Inflammatory macrophage (primary cell): ENCODE measurements around the gene NFX1.
"Not testable (repeated sequence)": the region's sequence is repeated elsewhere in the genome, so short reads cannot be mapped to it uniquely, and the experiment has no call there.

ENCODE experiments used
- DNase-seq, 2 donors: peaks; one replicate each; pipeline ENCODE4 v3.0.0-alpha.2; 2020 to 2022

The NFX1 gene

DNA sequence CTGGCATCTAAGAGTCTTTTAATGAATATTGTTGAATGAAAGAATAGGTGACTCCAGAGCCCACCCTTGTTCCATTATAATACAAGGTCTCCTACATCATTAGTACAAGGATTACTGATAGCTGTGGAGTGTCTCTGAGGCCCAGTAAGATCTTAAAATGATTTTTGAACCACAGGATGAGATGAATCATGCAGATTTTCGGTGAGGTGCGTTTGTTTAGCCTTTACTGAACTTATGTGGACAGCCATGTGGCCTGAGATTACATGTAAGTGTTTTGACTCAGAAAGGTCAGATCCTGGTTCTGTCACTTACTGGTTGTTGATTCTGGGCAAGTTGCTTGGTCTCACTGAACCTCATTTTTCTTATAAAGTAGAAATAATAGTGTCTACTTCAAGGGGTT lies 21.6 kb downstream of the NFX1 start:
- no peak for DNase-seq

DNA sequence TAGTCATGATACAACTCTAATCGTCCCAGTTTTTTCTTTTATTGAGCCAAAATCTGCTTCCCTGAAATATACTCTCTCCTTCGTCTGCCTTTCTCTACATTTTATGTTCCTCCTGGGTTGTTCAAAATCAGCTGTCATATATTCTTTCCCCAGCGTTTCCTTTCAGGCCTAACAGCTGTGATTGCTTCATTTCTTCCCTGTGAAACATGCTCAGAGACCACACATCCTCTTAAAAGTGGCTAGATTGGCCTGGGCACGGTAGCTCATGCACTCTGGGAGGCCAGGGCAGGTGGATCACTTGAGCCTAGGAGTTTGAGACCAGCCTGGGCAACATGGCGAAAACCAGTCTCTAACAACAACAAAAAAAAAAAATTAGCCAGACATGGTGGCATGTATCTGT lies 25.1 kb downstream of the NFX1 start:
- no peak for DNase-seq

DNA sequence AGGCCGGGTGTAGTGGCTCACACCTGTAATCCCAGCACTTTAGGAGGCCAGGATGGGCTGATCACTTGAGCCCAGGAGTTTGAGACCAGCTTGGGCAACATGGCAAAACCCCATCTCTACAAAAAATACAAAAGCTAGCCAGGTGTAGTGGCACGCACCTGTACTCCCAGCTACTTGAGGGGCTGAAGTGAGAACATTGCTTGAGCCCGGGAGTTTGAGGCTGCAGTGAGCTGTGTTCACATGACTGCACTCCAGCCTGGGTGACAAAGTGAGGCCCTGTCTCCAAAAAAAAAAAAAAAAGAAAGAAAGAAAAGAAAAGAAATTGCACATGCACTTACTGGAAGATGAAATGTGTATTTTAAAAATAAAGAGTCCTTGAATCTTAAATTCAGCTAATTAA lies 26.8 kb downstream of the NFX1 start:
- DNase-seq = not testable (repeated sequence)

DNA sequence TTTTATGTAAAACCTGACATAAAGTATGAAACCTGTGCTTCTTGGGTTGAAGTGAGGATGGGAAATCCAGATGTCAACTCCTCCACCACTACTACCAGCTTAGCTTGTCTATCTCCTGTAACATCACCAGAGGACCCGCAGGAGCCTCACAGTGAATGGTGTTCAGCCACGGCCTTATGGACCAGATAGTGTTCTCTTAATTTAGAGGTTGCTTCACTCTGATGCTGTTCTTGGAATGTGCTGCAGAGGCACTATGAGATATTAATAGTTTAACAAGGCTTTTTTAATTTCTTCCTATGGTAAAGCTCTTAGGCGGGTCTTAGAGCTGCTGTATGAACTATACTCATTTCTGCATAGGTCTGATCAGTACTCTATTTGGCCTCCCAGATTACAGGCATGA lies 27.9 kb downstream of the NFX1 start:
- no peak for DNase-seq

DNA sequence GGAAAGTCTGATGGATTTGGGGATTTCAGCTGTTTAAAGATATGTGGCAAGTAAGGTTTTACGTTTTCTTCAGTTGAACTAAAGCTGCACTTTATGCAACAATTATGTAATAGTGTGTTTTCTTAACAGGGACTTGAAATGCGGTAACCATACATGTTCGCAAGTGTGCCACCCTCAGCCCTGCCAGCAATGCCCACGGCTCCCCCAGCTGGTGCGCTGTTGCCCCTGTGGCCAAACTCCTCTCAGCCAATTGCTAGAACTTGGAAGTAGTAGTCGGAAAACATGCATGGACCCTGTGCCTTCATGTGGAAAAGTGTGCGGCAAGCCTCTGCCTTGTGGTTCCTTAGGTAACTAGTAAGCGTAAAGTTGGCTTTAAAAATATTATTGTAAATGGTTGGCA lies 28.5 kb downstream of the NFX1 start:
- DNase-seq = no peak

DNA sequence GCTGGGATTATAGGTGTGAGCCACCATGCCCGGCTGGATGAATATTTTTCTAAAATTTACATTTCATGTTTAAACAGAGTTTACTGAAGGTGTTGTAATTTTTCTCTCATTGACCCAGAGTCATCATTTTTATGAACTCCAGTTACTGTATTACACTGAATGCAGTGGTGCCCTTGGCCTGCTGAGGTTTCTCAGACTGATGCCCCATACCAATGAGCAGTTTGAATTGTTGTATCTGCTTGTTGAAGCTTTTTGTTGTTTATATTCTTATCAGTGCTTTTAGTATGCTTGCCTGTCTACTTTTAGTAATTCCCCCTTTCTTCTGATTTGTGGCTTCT lies 29.9 kb downstream of the NFX1 start:
- no peak for DNase-seq

DNA sequence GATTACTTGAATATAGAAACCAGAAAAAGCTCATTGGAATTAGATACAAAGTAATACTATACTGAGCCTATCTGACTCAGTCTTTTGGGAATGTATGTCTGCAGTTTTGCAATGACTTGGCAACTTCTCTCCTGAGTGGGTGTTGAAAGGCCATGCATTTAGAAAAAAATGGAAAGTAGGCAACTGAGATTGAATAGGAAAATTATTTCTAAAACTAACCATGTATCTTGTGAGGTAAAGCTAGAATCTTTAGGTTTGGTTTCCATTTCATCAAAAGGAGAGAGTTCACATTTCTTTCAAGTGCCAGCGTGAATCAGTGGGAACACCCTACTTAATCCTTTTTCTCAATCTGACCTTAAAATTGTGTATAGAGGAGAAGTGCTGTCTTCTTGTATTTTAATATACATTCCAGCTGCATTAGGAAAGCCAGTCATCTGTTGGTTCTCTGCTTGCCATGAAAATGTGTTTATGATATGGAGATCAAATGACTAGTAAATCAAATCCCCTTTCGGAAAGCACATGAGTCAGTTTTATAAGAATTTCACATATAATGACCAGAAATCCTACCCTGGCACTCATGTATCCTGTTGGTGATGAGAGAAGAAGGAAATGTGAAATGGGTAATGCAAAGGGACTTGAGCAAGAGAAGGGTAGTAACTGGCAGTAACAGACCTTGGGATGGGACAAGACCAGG lies 30.4 kb downstream of the NFX1 start:
- peak; percentile 21 to 43 for DNase-seq

DNA sequence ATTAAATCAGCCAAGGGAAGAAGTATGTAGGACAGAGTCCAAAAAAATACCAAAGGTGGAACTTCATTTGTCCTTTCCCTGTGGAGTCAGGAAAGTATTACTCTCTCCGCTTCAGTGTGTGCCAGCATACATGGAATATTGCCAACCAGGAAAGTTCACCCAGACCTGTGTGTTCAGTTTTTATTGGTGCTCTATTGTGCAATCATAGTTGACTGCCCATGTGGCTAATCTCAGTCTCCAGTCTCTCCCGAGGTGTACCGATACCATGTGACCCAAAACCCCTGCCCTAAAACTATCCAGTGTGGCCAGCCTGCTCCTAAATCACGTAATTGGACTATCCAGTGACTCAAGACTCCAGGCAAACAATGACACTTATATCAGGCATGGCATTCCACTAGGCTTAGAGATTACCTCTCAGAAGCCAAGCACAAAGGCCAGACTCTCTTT lies 38.8 kb downstream of the NFX1 start:
- no peak for DNase-seq

DNA sequence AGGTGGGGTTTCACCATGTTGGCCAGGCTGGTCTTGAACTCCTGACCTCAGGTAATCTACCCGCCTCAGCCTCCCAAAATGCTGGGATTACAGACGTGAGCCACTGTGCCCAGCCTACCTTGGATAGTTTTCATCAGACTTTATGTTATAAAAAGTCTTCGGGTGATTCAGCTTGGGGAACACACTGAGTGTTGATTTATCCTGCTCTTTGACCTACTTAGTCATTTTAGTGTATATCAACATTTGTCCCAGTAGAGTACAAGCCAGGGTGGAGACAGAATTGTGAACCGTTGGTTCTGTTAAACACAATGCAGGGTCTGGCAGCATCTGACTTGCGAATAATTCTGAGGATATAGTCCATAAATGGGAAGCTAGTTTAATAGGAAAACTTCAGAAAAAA lies 39.7 kb downstream of the NFX1 start:
- DNase-seq = no peak

DNA sequence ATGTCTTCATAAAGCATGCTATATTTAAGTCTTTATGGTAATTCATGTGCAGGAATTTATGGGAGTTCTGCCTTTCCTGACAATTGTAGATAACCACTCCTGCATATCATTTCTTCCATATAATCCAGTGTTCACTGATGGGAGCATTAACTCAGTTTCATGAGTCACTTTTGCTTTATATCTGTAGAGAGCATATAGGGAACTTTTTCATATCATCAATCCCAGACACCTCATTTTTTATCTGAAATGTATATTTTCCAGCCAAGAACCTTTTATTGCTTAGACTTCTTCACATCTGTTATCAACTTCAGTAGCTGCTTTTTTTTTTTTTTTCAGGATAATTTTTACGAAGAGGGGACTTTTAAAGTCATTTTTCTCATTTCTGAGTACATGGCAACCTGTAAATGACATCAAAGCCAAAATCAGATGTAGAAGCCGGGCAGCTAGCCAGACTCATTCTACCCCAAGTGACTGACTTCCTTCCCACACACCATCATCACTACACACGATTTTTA lies 41.1 kb downstream of the NFX1 start:
- no peak for DNase-seq

DNA sequence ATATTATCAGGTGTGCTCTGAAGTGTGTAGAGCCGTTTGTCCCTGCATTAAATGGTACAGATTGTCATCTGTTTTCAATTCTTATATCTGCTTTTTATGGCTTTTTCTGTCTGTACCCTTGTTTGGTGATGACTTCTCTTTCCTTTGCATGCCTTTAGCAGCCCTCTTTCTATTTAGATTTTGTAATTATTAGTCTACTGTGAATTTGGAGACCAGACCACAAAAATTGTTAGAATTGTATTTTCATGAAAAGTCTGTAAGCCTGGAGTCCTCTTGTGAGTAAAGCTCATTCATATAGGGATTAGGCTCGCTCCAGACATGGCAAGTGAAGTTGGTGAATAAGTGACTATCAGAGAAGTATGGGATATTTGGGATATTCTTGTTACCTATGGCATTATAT lies 41.7 kb downstream of the NFX1 start:
- DNase-seq = no peak

DNA sequence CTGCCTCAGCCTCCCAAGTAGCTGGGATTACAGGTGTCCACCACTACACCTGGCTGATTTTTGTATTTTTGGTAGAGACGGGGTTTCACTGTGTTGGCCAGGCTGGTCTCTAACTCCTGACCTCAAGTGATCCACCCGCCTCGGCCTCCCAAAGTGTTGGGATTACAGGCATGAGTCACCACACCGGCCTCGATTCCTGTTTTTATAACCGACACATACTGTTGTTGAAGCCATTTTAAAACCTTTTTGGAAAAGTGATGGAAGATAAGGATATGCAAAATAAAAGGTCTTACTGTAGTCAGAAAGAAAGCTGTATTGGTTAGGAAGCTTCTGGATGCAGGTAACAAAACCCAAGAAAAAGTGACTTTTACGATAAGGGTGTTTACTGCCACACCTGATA lies 42.6 kb downstream of the NFX1 start:
- not testable (repeated sequence) for DNase-seq

DNA sequence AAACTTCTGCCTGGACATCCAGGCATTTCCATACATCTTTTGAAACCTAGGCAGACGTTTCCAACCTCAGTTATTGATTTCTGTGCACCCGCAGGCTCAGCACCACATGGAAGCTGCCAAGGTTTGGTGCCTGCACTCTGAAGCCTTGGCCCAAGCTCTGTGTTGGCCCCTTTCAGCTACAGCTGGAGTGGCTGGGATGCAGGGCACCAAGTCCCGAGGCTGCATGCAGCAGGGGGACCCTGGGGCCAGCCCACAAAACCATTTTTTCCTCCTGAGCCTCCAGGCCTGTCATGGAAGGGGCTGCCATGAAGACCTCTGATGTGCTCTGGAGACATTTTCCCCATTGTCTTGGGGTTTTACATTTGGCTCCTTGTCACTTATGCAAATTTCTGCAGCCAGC lies 49.9 kb downstream of the NFX1 start:
- DNase-seq = no peak

DNA sequence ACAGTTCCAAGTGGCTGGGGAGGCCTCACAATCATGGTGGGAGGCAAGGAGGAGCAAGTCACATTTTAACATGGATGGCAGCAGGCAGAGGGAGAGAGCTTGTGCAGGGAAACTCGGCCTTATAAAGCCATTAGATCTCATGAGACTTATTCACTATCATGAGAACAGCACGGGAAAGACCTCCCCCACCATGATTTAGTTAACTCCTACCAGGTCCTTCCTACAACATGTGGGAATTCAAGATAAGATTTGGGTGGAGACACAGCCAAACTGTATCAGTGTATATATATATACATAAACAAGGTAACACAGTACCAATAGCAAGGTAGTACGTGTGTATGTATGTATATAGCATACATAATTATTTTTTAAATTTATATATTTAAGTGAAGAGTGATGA lies 50.9 kb downstream of the NFX1 start:
- no peak for DNase-seq

DNA sequence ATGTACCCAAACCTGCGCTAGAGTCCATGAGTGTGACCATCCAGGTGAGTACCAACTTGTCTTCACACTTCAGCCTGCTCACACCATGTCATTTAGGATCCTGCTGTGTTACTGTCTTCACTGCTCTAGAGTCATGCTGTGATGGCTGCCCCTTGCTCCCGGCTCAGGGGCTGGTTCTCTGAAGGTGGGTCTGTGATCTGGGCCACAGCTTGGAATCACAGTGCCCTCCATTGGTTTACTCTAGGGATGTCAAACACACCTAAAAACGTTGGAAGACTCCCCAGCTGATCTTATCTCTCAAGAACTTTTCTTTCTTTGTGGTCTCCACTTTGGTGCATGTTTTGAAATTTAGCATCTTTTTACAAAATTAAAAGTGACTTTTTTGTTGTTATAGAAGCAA lies 53.8 kb downstream of the NFX1 start:
- DNase-seq = no peak

DNA sequence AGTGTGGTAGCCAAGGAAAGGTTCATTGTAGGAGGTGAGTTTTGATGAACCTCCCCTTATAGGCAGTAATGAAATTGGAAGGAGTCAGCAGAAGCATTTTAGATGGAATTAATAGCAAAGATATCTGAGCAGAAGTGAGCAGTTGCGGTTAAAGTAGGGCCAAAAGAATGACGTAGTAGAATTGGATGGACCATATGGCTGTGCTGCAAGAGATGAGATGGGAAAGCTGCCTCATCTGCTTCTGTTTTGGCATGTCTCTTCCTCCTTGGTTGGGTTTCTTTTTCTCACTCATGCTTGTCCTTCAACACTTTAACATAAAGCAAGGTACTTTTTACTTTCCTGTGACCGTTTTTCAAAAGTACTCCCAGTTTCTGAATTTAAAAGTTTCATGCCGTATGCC lies 56.2 kb downstream of the NFX1 start:
- DNase-seq = no peak

DNA sequence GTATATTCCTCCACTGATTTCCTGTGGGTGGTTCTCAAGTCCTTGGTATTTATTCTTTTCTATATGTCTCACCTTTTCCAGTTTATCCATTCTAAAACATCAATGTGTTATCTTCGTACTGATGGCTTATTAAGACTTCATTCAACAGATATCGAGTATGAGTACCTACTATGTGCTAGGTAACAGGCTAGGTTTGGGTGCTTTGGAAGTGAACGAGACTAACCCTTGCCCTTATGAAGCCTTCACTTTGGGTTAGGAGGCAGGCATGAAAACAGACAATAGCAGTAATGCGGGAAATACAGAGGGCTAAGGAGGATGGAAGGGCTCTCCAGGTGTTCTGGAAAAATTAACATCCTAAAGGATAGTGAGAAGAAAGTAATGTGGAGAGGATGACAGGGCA lies 58.7 kb downstream of the NFX1 start:
- DNase-seq = no peak

DNA sequence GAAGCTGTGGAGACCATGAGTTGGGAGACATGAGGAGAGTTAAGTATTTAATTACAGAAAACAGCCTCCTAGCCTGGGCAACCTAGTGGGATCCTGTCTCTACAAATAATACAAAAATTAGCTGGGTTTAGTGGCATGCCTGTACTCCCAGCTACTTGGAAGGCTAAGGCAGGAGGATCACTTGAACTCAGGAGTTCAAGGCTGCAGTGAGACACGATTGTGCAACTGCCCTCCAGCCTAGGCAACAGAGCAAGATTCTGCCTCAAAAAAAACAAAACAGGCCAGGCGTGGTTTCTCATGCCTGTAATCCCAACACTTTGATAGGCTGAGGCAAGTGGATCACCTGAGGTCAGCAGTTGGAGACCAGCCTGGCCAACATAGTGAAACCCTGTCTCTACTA lies 59.4 kb downstream of the NFX1 start:
- DNase-seq = no peak

DNA sequence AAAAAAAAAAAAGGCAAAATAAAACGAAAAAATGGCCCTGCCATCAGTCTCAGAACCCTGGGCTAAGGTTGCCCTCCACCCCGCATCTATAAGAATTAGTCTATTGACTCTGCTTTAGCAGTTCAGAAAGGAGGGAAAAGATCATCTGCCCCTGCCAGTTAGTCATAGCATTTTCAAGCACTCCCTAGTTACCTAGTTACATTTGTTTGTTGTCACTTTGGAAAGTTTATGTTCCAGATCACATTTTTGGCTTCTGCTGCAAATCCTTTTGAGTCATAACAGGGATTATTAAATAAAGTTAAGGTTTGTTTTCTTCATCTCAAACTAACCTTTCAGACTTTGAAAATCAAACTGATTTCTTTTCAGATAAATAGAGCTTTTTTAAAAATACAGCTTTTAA lies 60.0 kb downstream of the NFX1 start:
- no peak for DNase-seq

DNA sequence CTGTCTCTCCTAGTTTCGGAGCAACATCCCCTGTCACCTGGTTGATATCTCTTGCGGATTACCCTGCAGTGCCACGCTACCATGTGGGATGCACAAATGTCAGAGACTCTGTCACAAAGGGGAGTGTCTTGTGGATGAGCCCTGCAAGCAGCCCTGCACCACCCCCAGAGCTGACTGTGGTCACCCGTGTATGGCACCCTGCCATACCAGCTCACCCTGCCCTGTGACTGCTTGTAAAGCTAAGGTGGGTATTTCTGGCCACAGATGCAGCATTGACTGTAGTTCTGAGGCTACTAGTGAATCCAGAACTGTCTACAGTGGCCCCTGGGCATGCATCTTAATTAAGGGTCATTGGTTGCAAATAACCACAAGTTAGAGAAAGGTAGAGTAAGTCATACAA lies 61.2 kb downstream of the NFX1 start:
- no peak for DNase-seq

DNA sequence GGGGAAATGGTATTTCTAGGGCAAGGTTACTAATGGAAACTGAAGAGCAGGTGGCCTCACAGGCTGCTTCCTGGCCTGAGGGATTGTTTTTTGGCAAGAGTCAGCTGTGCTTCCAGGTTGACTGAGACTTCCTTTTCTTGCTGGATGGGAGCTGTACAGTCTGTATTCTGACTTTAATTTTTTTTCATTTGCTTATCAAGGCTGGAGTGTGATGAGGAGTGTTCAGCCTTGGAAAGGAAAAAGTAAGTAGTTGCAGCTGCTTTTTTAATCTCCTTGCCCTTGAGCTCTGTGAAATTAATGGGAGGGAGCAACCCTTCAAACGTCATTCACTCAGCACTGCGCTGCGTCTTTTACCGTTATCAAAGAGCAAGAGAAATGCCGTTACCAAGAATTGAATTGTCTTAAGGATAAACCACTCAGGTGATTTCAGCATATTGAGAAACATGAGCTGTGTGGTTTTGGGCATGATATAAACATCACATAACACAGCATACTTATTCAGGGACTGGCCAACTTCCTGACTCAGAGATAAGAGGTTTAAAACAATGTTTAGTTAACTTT lies 64.4 kb downstream of the NFX1 start:
- DNase-seq = no peak

DNA sequence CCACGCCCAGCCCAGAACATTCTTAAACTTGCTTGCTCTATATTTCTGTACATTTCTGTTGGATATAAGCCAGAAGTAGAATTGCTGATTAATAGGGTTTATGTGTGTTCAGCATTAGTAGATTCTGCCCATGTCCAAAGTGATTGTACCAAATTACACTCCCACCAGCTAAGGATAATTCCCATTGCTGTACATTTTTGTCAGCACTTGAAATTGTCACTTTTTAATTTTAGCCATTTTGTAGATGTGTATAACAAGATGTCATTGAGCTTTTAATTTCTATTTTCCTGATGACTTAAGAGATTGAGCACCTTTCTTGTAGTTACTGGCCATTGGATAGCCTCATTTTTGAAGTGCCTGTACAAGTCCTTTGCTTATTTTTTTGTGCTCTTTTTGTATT lies 65.6 kb downstream of the NFX1 start:
- DNase-seq = no peak

DNA sequence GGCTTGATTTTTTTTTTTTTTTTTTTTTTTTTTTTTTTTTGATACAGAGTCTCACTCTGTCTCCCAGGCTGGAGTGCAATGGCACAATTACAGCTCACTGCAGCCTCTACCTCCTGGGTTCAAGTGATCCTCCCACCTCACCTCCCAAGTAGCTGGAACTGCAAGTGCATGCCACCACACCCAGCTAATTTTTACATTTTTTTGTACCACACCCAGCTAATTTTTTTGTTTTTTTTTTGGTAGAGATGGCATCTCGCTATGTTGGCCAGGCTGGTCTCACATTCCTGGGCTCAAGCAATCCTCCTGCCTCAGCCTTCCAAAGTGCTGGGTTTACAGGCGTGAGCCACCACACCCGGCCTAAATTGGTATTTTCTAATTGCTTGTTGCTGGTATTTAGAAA lies 68.3 kb downstream of the NFX1 start:
- DNase-seq = not testable (repeated sequence)

DNA sequence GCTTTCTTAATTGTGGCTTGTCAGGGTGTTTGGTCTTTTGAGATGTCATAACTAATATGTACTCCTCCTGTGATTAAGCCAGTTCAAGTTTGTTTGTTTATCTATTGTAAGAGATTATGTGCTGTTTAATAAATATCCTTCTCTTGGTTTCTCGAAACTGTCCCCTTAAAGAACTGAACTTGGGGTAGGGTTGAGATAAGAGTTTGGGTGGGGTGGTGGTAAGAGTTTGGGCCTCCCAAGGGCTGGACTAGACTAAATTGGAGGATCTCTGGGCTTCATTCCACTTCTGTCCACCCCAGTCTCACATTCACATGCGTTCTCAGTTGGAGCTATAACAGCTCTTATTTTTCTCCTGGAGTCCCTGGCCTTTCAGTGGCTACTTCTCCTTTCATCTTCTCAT lies 73.8 kb downstream of the NFX1 start:
- no peak for DNase-seq

DNA sequence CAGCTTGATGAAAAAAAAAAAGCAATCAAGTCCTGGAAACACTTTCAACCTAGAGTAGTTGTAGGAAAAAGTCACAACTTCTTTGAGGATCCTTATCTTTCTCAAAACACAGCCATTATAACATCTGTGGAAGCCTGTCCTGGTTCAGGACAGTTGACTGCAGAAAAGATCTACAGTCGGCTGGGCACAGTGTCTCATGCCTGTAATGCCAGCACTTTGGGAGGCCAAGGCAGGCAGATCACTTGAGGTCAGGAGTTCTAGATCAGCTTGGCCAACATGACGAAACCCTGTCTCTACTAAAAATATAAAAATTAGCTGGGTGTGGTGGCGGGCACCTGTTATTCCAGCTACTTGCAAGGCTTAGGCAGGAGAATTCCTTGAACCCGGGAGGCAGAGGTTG lies 74.5 kb downstream of the NFX1 start:
- DNase-seq = not testable (repeated sequence)
